Gastroesophageal sphincter (tissue), 3 donors: ENCODE results near the gene SSUH2.

ENCODE experiments used
- CTCF ChIP-seq, 4 experiments: fragments of 200-600 bp in 2 of 4; fragments of 450-650 bp in 2 of 4; sonication (generic) in 1 of 4; IDR thresholded peaks; one replicate each; pipeline ENCODE4 v1.5.1; 2017 to 2019; ENCODE audit warnings: antibody characterized with exemption in 4 of 4, mild to moderate bottlenecking in 2 of 4, moderate library complexity in 2 of 4
- EP300 ChIP-seq: sonication (generic); formaldehyde crosslinking; IDR thresholded peaks from one replicate; pipeline ENCODE4 v1.6.1; 2017; ENCODE audit warnings: antibody characterized with exemption, mild to moderate bottlenecking
- POLR2A ChIP-seq, 2 donors: fragments of 450-650 bp; IDR thresholded peaks; one replicate each; pipeline ENCODE4 v1.6.1; 2017; ENCODE audit warnings: antibody characterized with exemption in 2 of 2, mild to moderate bottlenecking in 2 of 2, moderate library complexity in 1 of 2
- POLR2AphosphoS5 ChIP-seq: sonication (generic); formaldehyde crosslinking; IDR thresholded peaks from one replicate; pipeline ENCODE4 v1.6.1; 2017; ENCODE audit warnings: antibody characterized with exemption

- no peak for TF ChIP-seq POLR2A (IDR thresholded peaks at IDR 0.05)
- no peak for TF ChIP-seq CTCF (IDR thresholded peaks at IDR 0.05)
- no peak for TF ChIP-seq EP300
- no peak for TF ChIP-seq POLR2AphosphoS5
Observed at GRCh38 chr3:8608791-8609467, 35.7 kb downstream of the SSUH2 start.
